Measurements from ENCODE around the gene GTF2H1.

Gene GTF2H1

GRCh38 chr11:18369398-18369797 lies 47.0 kb downstream of the GTF2H1 start:
- Mint-ChIP-seq H3K36me3 (ENCODE audit: low read depth) (peaks cover 54% of the 10 kb centered on the region), H3K4me3 (no peak overlapping the region), H3K27ac (no peak overlapping the region), H3K4me1 (ENCODE audit: low read depth) (peaks cover 5% of the 10 kb centered on the region), H3K27me3 (no peaks in the 10 kb centered on the region), H3K9me3 (no peaks in the 10 kb centered on the region)
- intact Hi-C loops (cut with micrococcal nuclease) = no loop called here

- no peaks in the 10 kb centered on the region for H3K9me3 Mint-ChIP-seq
- H3K4me3 Mint-ChIP-seq = no peak overlapping the region
- intact Hi-C loops (cut with micrococcal nuclease) = no loop called here
- peaks cover 36% of the 10 kb centered on the region for H3K36me3 Mint-ChIP-seq (ENCODE audit: low read depth)
- H3K4me1 Mint-ChIP-seq (ENCODE audit: low read depth) = no peaks in the 10 kb centered on the region
- H3K27ac Mint-ChIP-seq = no peak overlapping the region
- H3K27me3 Mint-ChIP-seq = no peaks in the 10 kb centered on the region
Measured at GRCh38 chr11:18371279-18371678, 48.9 kb downstream of the GTF2H1 start.

DNA sequence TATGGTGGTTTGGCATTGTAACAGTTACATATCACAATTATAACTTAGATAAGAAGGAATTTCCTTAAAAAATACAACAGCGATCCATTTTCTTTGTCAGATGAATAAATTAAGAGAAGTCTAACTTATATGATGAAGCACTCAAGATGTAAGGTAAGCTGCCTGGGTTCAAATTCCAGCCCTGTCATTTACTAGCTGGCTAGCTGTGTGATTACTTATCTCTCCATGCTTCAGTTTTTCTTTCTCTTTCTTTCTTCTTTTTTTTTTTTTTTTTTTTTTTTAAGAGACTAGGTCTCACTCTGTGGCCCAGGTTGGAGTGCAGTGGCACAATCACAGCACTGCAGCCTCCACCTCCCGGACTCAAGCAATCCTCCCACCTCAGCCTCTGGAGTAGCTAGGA lies 49.8 kb downstream of the GTF2H1 start:
- Mint-ChIP-seq H3K36me3 (ENCODE audit: low read depth) (peaks cover 26% of the 10 kb centered on the region), H3K27ac (no peak overlapping the region), H3K4me1 (ENCODE audit: low read depth) (no peaks in the 10 kb centered on the region), H3K9me3 (no peaks in the 10 kb centered on the region), H3K4me3 (no peak overlapping the region), H3K27me3 (no peaks in the 10 kb centered on the region)
- intact Hi-C loops (cut with micrococcal nuclease) = no loop called here

DNA sequence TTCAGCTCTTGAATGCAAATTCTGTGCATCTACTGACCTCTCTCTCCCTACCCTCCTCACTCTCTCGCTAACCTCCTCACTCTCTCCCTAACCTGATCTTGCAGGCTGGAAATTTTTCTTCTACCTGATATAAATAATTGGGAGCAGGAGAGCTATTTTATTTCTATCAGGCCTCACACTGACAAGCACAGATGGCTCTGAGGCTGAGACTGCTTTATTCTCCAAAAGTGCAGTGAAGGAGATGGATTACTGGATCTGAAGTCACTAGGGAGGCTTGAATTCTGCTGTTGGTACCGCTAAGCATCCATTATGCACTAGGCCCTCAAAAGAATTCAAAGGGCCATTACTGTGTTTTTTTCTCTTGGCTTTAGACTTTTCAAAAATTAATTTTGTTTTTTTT lies 52.6 kb downstream of the GTF2H1 start:
- H3K4me3 Mint-ChIP-seq = no peak overlapping the region
- H3K36me3 Mint-ChIP-seq (ENCODE audit: low read depth) = peaks cover 16% of the 10 kb centered on the region
- intact Hi-C loops (cut with micrococcal nuclease) = no loop called here
- H3K9me3 Mint-ChIP-seq = no peaks in the 10 kb centered on the region
- peak overlapping the region; percentile 43 for H3K27ac Mint-ChIP-seq
- H3K4me1 Mint-ChIP-seq (ENCODE audit: low read depth) = no peaks in the 10 kb centered on the region
- H3K27me3 Mint-ChIP-seq = no peaks in the 10 kb centered on the region

DNA sequence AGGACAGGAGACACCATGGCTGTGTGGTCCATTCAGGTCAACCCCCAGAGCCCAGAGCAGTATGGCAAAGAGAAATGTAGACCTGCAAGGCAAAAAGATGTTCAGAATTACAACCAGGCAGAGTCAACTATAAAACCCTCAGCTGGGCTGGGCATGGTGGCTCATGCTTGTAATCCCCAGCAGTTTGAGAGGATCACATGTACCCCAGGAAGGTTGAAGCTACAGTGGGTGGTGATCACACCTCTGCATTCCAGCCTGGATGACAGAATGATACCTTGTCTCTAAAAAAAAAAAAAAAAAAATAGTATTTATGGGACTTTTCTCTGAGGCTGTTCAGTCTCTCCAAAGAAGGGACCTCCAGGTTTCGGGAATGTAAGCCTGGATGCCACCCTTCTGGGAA lies 53.6 kb downstream of the GTF2H1 start:
- Mint-ChIP-seq H3K27ac (no peak overlapping the region), H3K4me3 (no peak overlapping the region), H3K27me3 (no peaks in the 10 kb centered on the region), H3K4me1 (ENCODE audit: low read depth) (no peaks in the 10 kb centered on the region), H3K36me3 (ENCODE audit: low read depth) (peaks cover 9% of the 10 kb centered on the region), H3K9me3 (no peaks in the 10 kb centered on the region)
- intact Hi-C loops (cut with micrococcal nuclease) = no loop called here

GRCh38 chr11:18379201-18379600 lies 56.8 kb downstream of the GTF2H1 start:
- Mint-ChIP-seq H3K27me3 (no peaks in the 10 kb centered on the region), H3K4me3 (no peak overlapping the region), H3K9me3 (no peaks in the 10 kb centered on the region), H3K4me1 (ENCODE audit: low read depth) (peaks cover 20% of the 10 kb centered on the region), H3K36me3 (ENCODE audit: low read depth) (no peaks in the 10 kb centered on the region), H3K27ac (no peak overlapping the region)
- intact Hi-C loops (cut with micrococcal nuclease) = no loop called here

DNA sequence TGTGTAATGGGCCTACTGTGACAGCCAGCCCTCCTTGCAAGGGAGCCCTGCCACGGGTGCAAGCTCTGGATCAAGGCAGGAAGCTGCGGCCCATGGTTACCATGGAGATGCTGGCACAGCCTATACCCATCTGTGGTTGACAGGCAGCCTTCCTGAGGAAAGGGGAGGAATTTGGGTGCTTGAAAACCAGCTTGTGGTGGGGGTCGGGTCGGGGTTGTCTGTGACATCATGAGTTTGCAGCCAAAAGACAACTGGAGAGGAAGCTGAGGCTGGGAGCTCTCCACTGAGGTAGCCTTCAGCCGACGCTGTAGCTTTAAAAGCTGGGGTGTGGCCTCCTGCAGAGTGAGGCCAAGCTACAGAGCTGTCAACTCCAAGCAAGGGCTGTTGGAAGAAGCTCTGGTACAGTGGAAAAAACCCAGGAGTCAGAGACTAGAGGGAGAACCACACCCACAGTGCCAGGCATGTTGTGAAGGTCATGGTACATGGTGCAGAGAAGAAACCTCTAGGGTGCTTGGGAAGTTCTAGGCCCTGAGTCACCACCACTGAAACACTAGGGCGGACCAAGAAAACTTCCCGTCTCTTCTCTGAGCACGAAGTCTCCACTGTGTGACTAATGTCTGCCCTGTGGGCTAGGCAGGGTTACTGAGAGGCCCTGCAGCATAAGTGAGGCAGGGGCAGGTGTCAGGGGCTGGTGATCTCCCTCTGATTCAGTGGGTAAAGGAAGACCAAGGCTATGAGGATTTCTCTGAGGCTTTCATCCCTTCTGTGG lies 61.2 kb downstream of the GTF2H1 start:
- H3K27ac Mint-ChIP-seq = peak overlapping the region; percentile 97

GRCh38 chr11:18384157-18384641 lies 61.8 kb downstream of the GTF2H1 start:
- intact Hi-C loops (cut with micrococcal nuclease) = no loop called here
- no peaks in the 10 kb centered on the region for H3K27me3 Mint-ChIP-seq
- H3K9me3 Mint-ChIP-seq = no peaks in the 10 kb centered on the region
- H3K4me1 Mint-ChIP-seq (ENCODE audit: low read depth) = peaks cover 24% of the 10 kb centered on the region
- H3K27ac Mint-ChIP-seq = peak overlapping the region; percentile 97
- no peak overlapping the region for H3K4me3 Mint-ChIP-seq
- H3K36me3 Mint-ChIP-seq (ENCODE audit: low read depth) = no peaks in the 10 kb centered on the region

More for the DNA sequence above, 61.2 kb downstream of the GTF2H1 start:
- Mint-ChIP-seq H3K9me3 (no peaks in the 10 kb centered on the region), H3K36me3 (ENCODE audit: low read depth) (no peaks in the 10 kb centered on the region), H3K4me3 (peak overlapping the region; percentile 2), H3K27me3 (no peaks in the 10 kb centered on the region), H3K4me1 (ENCODE audit: low read depth) (peaks cover 24% of the 10 kb centered on the region)
- intact Hi-C loops (cut with micrococcal nuclease) = loop anchor here (1.0 kb wide), 1 partner anchor 11 kb away; the partner anchor contains the start of gene LDHA

- no peak overlapping the region for H3K27ac Mint-ChIP-seq
- peaks cover 9% of the 10 kb centered on the region for H3K36me3 Mint-ChIP-seq (ENCODE audit: low read depth)
- H3K4me1 Mint-ChIP-seq (ENCODE audit: low read depth) = peaks cover 11% of the 10 kb centered on the region
- H3K27me3 Mint-ChIP-seq = no peaks in the 10 kb centered on the region
- intact Hi-C loops (cut with micrococcal nuclease) = no loop called here
- H3K4me3 Mint-ChIP-seq = no peak overlapping the region
- H3K9me3 Mint-ChIP-seq = no peaks in the 10 kb centered on the region
Measured at GRCh38 chr11:18390088-18390487, 67.7 kb downstream of the GTF2H1 start.

GRCh38 chr11:18392434-18393321 lies 70.3 kb downstream of the GTF2H1 start:
- no peaks in the 10 kb centered on the region for H3K9me3 Mint-ChIP-seq
- no peaks in the 10 kb centered on the region for H3K27me3 Mint-ChIP-seq
- intact Hi-C loops (cut with micrococcal nuclease) = no loop called here
- no peak overlapping the region for H3K27ac Mint-ChIP-seq
- peaks cover 33% of the 10 kb centered on the region for H3K36me3 Mint-ChIP-seq (ENCODE audit: low read depth)
- no peak overlapping the region for H3K4me3 Mint-ChIP-seq
- H3K4me1 Mint-ChIP-seq (ENCODE audit: low read depth) = peaks cover 11% of the 10 kb centered on the region

- H3K4me3 Mint-ChIP-seq = peak overlapping the region; percentile 98
- no peaks in the 10 kb centered on the region for H3K27me3 Mint-ChIP-seq
- H3K36me3 Mint-ChIP-seq (ENCODE audit: low read depth) = peaks cover 43% of the 10 kb centered on the region
- intact Hi-C loops (cut with micrococcal nuclease) = loop anchor here (1.0 to 2.0 kb wide), 3 partner anchors 10 to 133 kb away; partner anchors contain the start of genes GTF2H1, HPS5 and TSG101
- peak overlapping the region; percentile 99 for H3K27ac Mint-ChIP-seq
- H3K4me1 Mint-ChIP-seq (ENCODE audit: low read depth) = peaks cover 12% of the 10 kb centered on the region
- no peaks in the 10 kb centered on the region for H3K9me3 Mint-ChIP-seq
Measured at GRCh38 chr11:18393581-18394274, 71.4 kb downstream of the GTF2H1 start.

GRCh38 chr11:18394275-18394927 lies 72.0 kb downstream of the GTF2H1 start, which contains the start of gene LDHA:
LDHA (plus strand) TSS chr11:18394563; CDS start chr11:18396843, 2,280 bp downstream.
- intact Hi-C loops (cut with micrococcal nuclease) = loop anchor here (1.0 to 2.0 kb wide), 3 partner anchors 11 to 132 kb away; partner anchors contain the start of genes GTF2H1, HPS5 and TSG101
- Mint-ChIP-seq H3K27ac (peak within 1 kb of the TSS; percentile 99), H3K9me3 (no peaks in the 10 kb centered on the region), H3K36me3 (ENCODE audit: low read depth) (peaks cover 50% of the 10 kb centered on the region), H3K4me1 (ENCODE audit: low read depth) (peaks cover 15% of the 10 kb centered on the region), H3K27me3 (no peaks in the 10 kb centered on the region), H3K4me3 (peak within 1 kb of the TSS; percentile 98)

Data from dendritic cell treated with granulocyte-macrophage colony-stimulating factor and Interleukin-4, amounts not matched to agents 40 ng/mL and 50 ng/mL, for 4 days (primary cell).